GM15510 (cell line): ENCODE measurements around the gene WDFY4.

ENCODE experiments used
- POLR2A ChIP-seq: IDR thresholded peaks from 3 replicates; pipeline ENCODE4 v1.6.1; 2011; ENCODE audit warnings: borderline replicate concordance; ENCODE audit not compliant: insufficient read length; ENCODE audit errors: extremely low read depth

WDFY4 gene

DNA sequence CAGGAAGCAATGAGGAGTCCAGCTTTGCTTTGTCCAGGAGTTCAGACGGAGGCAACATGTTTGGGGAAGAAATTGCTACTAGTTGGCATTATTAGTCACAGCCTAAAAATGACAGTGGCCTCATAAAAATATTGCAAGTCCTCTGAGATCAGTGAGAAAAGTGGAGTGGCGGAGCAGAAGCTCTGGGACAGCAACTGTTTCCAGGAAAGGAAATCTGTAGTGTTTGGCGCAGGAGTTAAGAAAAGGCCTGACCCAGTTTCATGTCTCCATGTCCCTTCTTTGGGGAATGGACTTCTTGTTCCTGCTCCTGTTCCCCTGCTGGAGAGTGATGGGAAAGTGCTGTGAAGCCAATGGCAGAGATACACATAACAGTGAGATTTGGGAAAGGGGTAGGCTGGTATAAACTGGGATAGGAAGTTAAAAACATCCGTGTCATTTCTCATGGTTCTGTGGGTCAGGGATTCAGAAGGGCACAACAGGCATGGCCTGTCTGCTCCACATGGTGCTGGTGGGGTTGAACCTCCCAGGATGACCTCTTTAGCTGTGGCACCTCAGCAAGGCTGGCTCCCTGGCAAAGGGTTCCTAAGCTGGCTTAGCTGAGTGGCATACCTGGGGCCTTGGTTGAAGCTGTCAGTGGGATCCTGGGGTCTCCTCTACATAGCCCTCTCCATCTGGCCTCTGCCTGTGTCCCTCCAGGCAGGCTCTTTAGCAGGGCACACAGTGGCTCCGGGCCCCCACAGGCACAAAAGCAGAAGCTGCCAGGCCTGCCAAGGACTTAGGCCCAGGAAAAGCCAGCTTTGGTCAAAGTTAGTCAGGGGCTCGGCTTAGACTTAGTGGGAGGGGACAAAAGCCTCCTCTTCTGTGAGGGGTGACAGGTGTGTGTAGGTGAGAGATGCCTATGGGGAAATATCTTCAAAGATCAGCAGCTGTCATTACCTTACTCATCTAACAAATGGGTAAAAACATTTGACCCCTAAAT is 77.7 kb downstream of the WDFY4 start:
- TF ChIP-seq POLR2A, result no peak

DNA sequence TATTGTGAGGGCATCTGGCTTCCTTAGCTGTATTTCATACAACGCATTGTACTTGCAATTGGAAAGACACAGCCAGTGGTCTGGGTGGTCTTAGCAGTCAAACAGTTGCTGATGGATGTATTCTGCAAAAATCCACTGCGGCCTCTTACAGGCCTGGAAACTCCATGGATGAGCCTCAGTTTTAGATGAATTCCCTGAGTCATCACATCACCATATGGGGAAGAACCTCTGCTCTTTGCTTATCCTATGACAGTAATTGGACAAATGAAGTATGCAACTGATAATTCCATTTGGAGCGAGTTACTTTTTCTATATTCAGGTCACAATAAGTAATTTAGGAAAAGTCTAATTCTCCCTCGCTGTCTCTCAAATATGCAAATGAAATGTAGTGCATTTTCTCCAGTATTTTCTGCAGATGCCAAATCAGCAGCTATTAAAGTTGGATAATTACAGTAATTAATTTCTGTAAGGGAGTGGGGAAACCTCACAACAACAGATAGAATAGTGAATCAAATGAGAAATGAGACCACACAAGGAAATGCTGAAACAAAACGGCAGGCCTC is 78.8 kb downstream of the WDFY4 start:
- TF ChIP-seq POLR2A, result no peak

DNA sequence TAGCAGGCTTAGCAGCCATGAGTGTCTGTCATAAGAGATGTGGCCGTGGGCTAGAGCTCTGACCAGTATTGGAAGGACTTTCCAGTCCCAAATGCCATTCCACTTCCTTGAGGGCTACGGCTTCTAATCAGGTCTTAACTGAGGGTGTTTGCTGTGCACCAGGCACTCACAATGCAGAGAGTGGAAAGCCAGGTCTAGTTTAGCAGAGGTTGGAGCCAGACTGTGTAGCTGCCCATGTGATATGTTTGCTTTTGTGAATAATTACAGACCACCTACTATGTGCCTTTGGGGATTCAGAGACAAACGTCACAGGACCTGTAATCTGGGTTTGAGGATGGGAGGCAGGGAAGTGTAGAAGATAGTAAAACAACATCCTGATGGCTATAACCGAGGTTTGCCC is 79.8 kb downstream of the WDFY4 start:
- no peak for TF ChIP-seq POLR2A

DNA sequence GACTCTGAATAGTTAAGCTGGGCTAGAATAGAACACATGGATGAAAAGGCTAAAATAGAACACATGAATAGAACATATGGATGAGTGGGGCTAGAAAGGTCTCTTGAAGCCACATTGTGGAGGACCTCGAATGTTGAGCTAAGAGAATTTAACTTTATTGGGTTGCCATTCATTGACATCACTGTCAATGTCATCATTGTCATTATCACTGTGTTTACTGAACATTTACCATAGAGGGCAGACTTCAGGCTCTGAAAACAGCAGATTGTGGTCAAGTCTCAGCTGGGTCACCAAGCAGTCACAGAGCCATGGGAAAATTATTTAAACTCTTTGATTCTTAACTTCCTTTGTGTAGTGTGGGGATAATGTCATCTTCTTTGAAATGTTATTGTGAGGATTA is 80.4 kb downstream of the WDFY4 start:
- TF ChIP-seq POLR2A, result no peak

DNA sequence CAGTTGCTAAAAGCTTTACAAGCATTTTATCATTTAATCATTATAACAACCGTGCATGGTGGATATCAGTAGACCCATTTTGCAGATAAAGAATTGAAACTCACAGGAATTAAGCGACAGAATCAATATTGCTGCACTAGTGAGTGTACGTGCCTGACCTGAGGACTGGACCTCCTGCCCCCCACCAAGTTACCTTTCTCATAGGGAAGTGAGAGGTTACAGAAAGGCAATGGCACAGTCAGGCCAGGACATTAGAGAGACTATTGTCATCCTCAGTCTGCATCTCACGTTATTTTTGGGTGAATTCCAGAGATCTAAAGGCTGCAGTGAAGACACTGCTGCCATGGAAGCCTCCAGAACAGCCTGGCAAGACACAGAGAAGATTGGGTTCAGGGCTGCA is 80.9 kb downstream of the WDFY4 start:
- TF ChIP-seq POLR2A, result no peak

DNA sequence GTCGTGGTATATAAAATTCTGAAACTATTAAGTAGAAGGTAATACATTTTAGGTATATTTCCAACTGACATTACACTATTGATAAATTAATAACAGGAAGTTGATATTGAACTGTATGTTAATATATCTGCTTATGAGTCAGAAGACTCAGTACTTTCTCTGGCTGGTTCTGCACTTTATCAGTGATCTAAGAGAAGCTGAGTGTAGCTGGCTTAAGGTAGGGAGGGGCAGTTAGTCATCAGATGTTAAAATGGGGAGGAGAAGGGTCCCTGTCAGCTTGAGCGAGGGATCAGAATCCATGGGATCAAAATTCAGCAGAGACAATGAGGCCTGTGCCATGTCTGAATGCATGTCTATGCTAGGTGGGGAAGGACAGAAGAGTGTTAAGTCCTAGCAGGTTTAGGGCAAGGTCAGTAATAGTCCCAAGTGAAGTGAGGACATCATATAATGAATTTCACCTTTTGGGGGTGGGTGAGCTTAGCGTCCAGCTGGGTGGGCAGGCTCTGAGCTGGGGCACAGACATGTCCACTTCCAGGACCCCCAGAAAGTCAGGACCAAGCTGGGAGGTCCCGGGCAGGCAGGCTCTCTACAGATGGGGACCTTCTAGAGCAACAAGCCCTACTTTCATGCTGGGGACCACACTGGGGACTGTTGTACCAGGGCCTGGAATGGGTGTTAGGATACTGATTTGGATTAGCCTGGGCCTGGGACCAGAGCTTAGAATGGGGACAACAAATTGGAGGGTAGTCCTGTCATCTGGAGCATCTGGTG is 82.9 kb downstream of the WDFY4 start:
- no peak for TF ChIP-seq POLR2A

DNA sequence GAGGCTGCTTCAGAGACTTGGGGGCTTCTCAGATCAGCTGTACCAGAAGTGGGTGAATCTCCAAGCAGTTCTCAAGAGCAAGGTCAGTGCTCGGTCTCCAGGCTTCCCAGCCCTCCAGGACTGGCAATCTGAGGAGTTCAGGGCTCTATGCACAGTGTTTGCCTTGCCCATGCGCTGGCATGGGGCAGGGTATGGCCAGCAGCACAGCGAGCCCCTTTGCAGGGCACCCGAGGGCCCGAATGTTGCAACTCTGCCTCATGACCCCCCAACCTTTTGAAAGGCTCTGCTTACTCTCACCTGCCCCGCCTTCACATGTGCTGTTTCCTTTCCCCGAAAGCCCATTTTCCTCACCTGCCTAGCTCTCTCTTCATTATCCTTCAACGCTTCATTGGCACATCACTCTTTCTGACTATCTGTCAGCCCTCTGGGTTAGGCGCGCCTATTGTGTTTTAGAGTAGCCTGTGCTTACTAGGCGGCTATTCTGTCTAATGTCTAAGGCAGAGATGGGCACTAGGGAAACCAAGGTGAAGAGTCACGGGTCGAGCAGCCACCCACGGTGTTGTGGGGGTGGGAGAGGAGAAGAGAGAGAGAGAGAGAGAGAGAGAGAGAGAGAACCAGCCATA is 83.6 kb downstream of the WDFY4 start:
- no peak for TF ChIP-seq POLR2A

DNA sequence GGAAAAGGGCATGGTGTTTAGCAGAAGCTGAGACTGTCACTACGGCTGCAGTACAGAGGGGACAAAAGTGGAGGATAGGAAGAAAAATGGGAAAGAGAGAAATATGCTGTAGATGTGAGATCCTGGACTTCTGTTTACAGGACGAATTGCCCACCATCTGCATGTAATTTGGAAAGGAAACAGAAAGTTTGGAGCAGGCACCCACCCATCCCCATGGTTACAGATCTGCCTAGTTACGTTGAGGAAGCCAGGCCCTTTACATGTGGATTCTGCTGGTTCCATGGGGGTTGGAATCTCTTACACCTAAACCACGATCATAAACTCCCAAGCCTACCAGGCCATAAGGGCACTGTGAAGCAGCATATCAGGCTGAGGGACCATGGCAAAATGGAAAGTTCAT is 84.3 kb downstream of the WDFY4 start:
- no peak for TF ChIP-seq POLR2A

DNA sequence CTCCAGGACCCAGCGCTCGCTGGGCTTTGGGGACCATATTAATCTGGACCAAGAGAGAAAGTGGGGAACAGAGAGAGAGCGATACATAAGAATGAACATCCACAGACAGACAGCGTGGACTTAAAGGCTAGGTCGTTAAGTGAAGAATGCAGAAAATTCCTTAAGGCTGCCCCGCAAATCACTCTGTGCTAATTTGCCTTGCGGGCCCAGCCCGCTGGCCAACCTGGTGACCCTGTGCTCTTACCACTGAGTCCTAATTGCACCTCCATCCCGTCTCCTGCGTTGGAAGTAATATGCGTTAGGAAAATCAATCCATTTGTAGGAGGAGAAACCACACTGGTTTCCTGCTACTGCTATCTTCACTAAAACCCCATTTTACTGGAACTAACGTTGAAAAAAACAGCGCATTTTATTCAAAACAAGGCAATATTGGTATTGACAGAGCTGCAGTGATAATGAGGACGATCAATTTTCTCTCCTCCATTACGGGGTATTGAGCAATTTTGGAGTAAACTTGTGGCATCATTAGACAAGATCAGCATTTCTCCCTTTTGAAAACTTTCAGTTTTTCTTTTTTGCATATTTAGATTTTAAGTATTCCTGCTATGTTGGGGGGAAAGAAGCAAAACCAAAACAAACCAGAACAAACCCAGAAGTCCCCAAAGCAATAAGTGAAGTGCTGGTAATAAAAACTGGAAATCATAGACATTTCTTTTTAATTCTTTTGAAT is 85.2 kb downstream of the WDFY4 start:
- no peak for TF ChIP-seq POLR2A

DNA sequence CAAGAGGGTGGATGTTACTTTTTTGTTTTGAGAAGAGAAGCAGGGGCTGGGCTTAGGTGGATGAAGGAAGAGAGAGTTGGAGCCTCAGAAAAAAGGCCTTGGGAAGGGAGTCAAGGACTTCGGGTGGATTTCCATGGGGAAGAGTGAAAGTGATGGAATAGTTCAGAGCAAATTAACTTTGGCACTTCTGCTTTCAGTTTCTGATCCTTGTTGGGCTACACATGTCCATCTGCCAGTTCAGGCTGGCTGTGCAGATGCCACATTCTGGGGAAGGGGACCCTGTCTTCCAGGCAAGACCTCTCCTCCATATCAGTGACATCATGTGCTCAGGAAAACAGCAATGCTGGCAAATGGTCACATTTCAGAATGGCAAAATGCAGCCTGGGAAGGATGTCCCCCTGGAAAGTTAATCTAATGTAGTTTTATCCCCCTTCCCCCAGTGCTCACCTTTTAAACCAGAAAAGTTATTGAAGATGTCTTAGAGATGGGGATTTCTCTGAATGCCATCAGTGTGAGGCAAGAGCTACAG is 86.0 kb downstream of the WDFY4 start:
- no peak for TF ChIP-seq POLR2A

DNA sequence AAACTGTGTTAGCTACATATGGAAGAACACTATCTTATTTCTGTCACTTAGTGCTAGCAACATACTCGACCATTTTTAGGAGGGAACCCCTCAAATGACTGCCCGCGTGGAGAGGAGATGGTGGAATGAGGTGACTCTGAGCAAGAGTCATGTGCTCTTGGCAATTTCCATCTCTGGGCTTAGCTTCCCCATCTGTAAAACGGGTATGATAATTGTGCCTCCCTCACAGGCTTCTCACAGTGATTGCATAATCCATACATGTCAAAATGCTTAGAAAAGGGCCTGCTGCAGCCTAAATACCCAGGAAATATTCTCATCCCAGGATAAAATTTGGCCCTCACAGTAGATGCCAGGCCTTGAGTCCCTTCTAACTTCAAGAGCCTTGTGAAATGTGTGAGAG is 86.6 kb downstream of the WDFY4 start:
- no peak for TF ChIP-seq POLR2A

DNA sequence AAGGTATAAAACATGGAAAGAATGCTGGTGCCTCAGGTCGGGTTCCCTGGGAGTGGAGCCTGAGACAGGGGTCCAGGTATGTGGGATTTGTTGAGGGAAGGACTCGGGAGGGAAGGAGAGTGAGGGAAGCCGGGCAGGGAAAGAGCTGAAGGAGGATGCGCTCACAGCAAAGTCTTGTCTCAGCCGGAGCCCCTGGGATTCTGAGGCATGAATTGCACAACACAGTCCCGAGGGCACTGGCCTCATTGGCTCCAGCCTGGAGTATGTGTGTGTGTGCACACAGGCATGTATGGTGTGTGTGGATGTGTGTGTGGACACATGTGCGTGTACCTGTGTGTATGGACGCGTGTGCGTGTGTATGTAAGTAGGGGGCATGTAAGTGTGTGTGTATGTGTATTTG is 87.4 kb downstream of the WDFY4 start:
- TF ChIP-seq POLR2A, result no peak

DNA sequence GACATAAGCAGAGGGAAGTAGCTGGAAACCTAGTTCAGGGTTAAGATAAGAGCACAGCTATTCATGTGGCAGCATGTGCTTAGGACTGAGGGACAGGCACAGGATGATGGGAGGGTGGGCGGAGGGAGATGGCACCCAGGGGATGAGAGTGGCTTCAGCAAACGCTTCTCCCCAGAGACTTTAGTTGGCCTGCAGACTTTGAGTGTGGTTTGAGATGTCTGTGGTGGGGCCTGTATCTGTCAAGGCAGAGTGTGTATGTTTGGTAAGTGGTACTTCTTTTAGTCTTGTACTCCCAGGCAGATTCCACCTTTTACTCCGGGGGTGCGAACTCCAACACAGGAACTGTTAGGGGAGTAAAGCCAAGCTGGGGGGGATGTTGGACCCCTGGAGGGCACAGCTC is 88.9 kb downstream of the WDFY4 start:
- TF ChIP-seq POLR2A, result no peak
